Lung (tissue), 12 donors: ENCODE measurements around the gene ZNF764. TPM values are rescaled to one million over a fixed set of nuclear protein-coding genes. Genes with fewer than 3 reads are reported as not detected.

Experiments used
- ATAC-seq: fragments of 200-7000 bp; cut with Tn5 transposase; one replicate; pipeline ENCODE4 v1.9.1; 2020; ENCODE audit warnings: moderate number of reproducible peaks; ENCODE audit not compliant: insufficient read depth, low FRiP score
- DNase-seq, 3 donors: peaks; one replicate each; pipeline ENCODE4 v3.0.0-alpha.2; 2013 to 2017
- H3K27ac ChIP-seq, 2 donors: one replicate each; pipeline ENCODE4 v1.5.1; 2013; ENCODE audit warnings: mild to moderate bottlenecking in 2 of 2, moderate library complexity in 2 of 2, control low read depth in 1 of 2, inconsistent platforms in 1 of 2, low read depth in 1 of 2, low read length in 1 of 2
- H3K27me3 ChIP-seq, 3 donors: one replicate each; pipeline ENCODE4 v1.5.1; 2013; ENCODE audit warnings: low read length in 2 of 3; ENCODE audit not compliant: control insufficient read depth in 3 of 3, insufficient read depth in 3 of 3
- H3K36me3 ChIP-seq, 4 donors: one replicate each; pipeline ENCODE4 v1.5.1; 2013; ENCODE audit warnings: low read length in 4 of 4, mild to moderate bottlenecking in 1 of 4, moderate library complexity in 1 of 4; ENCODE audit not compliant: control insufficient read depth in 4 of 4, insufficient read depth in 4 of 4
- H3K4me1 ChIP-seq, 5 donors: one replicate each; pipeline ENCODE4 v1.5.1; 2013; ENCODE audit warnings: low read length in 5 of 5, mild to moderate bottlenecking in 2 of 5, moderate library complexity in 1 of 5; ENCODE audit not compliant: control insufficient read depth in 5 of 5, insufficient read depth in 5 of 5
- H3K4me3 ChIP-seq: one replicate; pipeline ENCODE4 v1.5.1; 2013; ENCODE audit warnings: mild to moderate bottlenecking, control low read depth, moderate library complexity
- H3K9ac ChIP-seq, 2 donors: one replicate each; pipeline ENCODE4 v1.5.1; 2013; ENCODE audit warnings: low read length in 2 of 2, control low read depth in 1 of 2; ENCODE audit not compliant: insufficient read depth in 1 of 2
- H3K9me3 ChIP-seq, 4 donors: one replicate each; pipeline ENCODE4 v1.5.1; 2013; ENCODE audit warnings: low read length in 3 of 4, mild to moderate bottlenecking in 1 of 4, moderate library complexity in 1 of 4; ENCODE audit not compliant: control insufficient read depth in 4 of 4, insufficient read depth in 3 of 4
- WGBS, 2 donors: extraction: QIAGEN DNeasy Blood & Tissue Kit; methylation state at CpG; one replicate each; pipeline ENCODE4 v1.1.7; 2013; 5-methylcytosine and 5-hydroxymethylcytosine counted together
- polyA plus RNA-seq, 2 donors: library from polyadenylated mRNA; stranded (reverse); fragments of 200-250 nt; gene quantifications; one replicate each; pipeline ENCODE4 v1.2.1, GENCODE V29; 2013
- total RNA-seq, 2 donors: library from RNA; depleted of rRNA in 1 of 2; stranded (reverse); fragments of >200 nt in 1 of 2; gene quantifications; one replicate each; pipeline ENCODE4 v1.2.1, GENCODE V29; 2014 to 2021
- TF ChIP-seq, protein P1 (sequence below): IDR thresholded peaks from 2 replicates; pipeline ENCODE4 v1.5.1; 2012; ENCODE audit warnings: mild to moderate bottlenecking; ENCODE audit errors: control extremely low read depth, extremely low read depth
- donor health status: control.
- donor health status: control.
- donor health status: Bipolar disorder and iron deficiency.
- donor health status: healthy.
- donor health status: DM: yes; HTN: yes; CAD: no.

ZNF764 gene
- total and polyA plus RNA-seq, 4 donors = 4.9 to 12.6 (median 8.3) TPM

DNA sequence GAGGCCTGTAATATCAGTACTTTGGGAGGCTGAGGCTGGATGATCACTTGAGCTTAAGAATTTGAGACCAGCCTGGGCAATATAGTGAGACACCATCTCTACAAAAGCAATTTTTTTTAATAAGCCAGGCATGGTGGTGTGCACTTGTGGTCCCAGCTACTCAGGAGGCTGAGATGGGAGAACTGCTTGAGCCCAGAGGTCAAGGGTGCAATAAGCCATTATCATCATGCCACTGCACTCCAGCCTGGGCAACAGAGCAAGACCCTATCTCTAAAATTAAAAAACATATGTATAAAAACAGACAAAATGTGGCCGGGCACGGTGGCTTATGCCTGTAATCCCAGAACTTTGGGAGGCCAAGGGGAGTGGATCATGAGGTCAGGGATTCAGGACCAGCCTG, 30.5 kb upstream of the ZNF764 start:
- peaks cover 0 to 3% (median 3%) of the 10 kb centered on the region in 4 donors for H3K36me3 ChIP-seq
- H3K4me3 ChIP-seq = no peak overlapping the region
- no peaks in the 10 kb centered on the region for H3K27me3 ChIP-seq
- 90 to 98% methylated on average over 2 of the region's 2 CpGs for WGBS, 2 donors
- H3K4me1 ChIP-seq = peaks cover 0 to 10% (median 2%) of the 10 kb centered on the region in 5 donors
- no peak overlapping the region for H3K27ac ChIP-seq
- H3K9ac ChIP-seq = no peak overlapping the region
- TF ChIP-seq, protein P1, sequence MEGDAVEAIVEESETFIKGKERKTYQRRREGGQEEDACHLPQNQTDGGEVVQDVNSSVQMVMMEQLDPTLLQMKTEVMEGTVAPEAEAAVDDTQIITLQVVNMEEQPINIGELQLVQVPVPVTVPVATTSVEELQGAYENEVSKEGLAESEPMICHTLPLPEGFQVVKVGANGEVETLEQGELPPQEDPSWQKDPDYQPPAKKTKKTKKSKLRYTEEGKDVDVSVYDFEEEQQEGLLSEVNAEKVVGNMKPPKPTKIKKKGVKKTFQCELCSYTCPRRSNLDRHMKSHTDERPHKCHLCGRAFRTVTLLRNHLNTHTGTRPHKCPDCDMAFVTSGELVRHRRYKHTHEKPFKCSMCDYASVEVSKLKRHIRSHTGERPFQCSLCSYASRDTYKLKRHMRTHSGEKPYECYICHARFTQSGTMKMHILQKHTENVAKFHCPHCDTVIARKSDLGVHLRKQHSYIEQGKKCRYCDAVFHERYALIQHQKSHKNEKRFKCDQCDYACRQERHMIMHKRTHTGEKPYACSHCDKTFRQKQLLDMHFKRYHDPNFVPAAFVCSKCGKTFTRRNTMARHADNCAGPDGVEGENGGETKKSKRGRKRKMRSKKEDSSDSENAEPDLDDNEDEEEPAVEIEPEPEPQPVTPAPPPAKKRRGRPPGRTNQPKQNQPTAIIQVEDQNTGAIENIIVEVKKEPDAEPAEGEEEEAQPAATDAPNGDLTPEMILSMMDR = no peak
- DNase-seq (no peak), ATAC-seq (no peak)
- H3K9me3 ChIP-seq = no peaks in the 10 kb centered on the region

DNA sequence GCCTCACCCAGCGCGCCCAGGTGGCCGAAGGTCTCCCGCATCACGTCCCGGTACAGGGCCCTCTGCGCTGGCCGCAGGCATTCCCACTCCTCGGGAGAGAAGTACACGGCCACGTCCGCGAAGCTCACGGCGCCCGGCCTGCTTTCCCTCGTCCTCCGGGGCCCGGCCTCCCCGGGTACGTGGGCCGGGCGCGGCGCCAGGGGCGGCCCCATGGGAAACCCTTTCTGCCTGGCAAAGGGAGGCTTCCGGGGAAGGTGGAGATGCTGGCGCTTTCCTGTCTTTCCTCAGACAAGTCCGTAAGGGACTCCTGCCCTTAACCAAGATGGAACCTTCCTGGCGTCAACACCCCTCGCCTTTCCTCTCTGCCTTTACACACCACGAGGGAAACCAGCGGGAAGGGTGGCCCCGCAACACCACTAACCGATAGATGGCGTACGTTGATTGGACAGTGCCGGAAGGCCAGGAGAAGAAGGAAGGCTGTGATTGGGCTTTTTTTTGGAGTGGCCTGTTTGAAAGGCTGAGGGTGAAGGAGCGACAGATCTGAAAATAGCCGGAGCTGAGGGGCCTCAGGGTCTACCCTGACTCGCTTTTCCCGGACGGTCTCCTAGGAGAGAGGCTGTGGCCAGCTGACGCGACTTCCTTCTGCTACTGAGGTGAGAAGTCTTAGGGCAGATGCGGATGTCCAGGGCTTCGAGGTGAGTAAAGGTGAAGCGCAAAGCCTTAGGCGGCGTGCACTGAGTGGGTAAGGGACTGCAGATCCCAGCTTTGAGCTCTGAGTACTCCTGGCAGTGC, 27.4 kb upstream of the ZNF764 start, which contains the start of gene ZNF785:
Gene ZNF785 (minus strand): TSS at position 298 of the 792 bp plus-strand sequence. CDS start 86 bp downstream, at position 212.
- Histone ChIP-seq H3K36me3 (peaks cover 0 to 20% (median 4%) of the 10 kb centered on the region in 4 donors), H3K27ac (peak within 1 kb of the TSS; percentile 83 to 88), H3K4me3 (peak within 1 kb of the TSS; percentile 47), H3K27me3 (no peaks in the 10 kb centered on the region), H3K9ac (peak within 1 kb of the TSS; percentile 79 to 85), H3K4me1 (peaks cover 0 to 12% (median 2%) of the 10 kb centered on the region in 5 donors), H3K9me3 (no peaks in the 10 kb centered on the region)
- WGBS, 2 donors = 1% methylated on average over 49 to 50 of the region's 50 CpGs
- DNase-seq = peak; percentile 98 to 100 (median 99)
- peak; percentile 99 for ATAC-seq
- TF ChIP-seq, protein P1 = peak; percentile 43

DNA sequence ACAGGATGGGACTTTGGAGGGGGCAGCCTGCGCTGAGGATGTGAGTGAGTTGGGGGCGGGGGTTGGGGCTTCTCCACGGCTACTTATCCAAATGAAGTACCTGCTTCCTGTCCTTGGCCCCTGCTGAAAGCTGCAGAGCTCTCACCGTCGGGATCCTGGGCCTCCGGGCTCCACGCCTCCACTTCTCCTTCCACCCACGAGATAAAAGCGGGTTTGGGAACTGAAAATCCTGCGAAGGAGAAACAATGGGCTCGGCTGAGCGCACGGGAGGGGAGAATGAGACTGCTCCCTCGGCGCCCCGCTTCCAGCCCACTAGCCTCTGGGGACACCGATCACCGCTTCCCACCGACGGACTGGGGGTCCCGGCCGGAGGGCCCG, 26.8 kb upstream of the ZNF764 start:
- DNase-seq = peak in 2 of 3 donors; percentile 25 to 32
- peaks cover 0 to 20% (median 4%) of the 10 kb centered on the region in 4 donors for H3K36me3 ChIP-seq
- peak overlapping the region; percentile 83 to 88 for H3K27ac ChIP-seq
- ATAC-seq = peak; percentile 23
- peaks cover 0 to 12% (median 2%) of the 10 kb centered on the region in 5 donors for H3K4me1 ChIP-seq
- H3K4me3 ChIP-seq = peak overlapping the region; percentile 47
- WGBS, 2 donors = 1% methylated on average over 23 of the region's 23 CpGs
- no peaks in the 10 kb centered on the region for H3K27me3 ChIP-seq
- H3K9ac ChIP-seq = peak overlapping the region; percentile 79 to 85
- TF ChIP-seq, protein P1 = no peak
- H3K9me3 ChIP-seq = no peaks in the 10 kb centered on the region
